ENCODE results near the gene ANO10. TPM values are rescaled to one million over a fixed set of nuclear protein-coding genes. Genes with fewer than 3 reads are reported as not detected.

Gene ANO10
- total and polyA plus RNA-seq, 2 of the 8 experiments (the other 6 are each of a cell fraction or from before 2014, with no cell fraction given), result 38.0 to 53.2 TPM

DNA sequence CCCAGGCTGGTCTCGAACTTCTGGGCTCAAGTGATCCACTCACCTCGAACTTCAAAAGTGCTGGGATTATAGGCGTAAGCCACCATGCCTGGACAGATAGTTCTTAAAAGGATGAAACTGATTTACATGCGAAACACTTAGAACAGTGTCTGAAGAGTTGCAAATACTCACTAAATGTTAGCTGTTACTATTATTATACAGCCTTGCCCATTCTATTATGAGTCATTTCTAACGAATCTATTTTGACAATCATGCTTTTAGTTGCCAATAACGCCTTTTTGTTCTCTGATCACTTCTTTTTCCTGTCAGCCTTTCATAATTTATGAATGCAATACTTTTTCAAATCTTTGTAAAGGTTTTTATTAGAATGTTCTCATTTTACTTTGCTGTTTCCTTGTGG lies 222.8 kb downstream of the ANO10 start (continued):
- no peak for TF ChIP-seq KDM4A (IDR thresholded peaks at IDR 0.05; ENCODE audit: low read depth, low read length, severe bottlenecking)
- TF ChIP-seq, protein P1, sequence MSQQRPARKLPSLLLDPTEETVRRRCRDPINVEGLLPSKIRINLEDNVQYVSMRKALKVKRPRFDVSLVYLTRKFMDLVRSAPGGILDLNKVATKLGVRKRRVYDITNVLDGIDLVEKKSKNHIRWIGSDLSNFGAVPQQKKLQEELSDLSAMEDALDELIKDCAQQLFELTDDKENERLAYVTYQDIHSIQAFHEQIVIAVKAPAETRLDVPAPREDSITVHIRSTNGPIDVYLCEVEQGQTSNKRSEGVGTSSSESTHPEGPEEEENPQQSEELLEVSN (IDR thresholded peaks at IDR 0.05), result no peak
- no peak for TF ChIP-seq YY1 (IDR thresholded peaks at IDR 0.05; ENCODE audit: low read depth, low read length)

All from H1 (cell line).